Ascending aorta (tissue), 2 donors: ENCODE data around the gene CEP41. TPM values are rescaled to one million over a fixed set of nuclear protein-coding genes. Genes with fewer than 3 reads are reported as not detected.

Experiments
- DNase-seq, 2 donors: peaks; one replicate each; pipeline ENCODE4 v3.0.0-alpha.2; 2019; ENCODE audit warnings: low spot score in 2 of 2
- H3K27ac ChIP-seq, 2 donors: fragments of 200-600 bp; sonication (generic); one replicate each; pipeline ENCODE4 v1.5.1; 2016 to 2017; ENCODE audit warnings: mild to moderate bottlenecking in 1 of 2
- H3K27me3 ChIP-seq: fragments of 200-600 bp; sonication (generic); one replicate; pipeline ENCODE4 v1.5.1; 2017
- H3K36me3 ChIP-seq, 2 donors: fragments of 200-600 bp; sonication (generic); one replicate each; pipeline ENCODE4 v1.5.1; 2016
- H3K4me1 ChIP-seq, 2 donors: fragments of 200-600 bp; sonication (generic); one replicate each; pipeline ENCODE4 v1.5.1; 2016 to 2017; ENCODE audit warnings: mild to moderate bottlenecking in 1 of 2
- H3K4me3 ChIP-seq, 2 donors: fragments of 200-600 bp; sonication (generic); one replicate each; pipeline ENCODE4 v1.5.1; 2016 to 2017; ENCODE audit warnings: mild to moderate bottlenecking in 1 of 2
- H3K9me3 ChIP-seq, 2 donors: fragments of 200-600 bp; sonication (generic); one replicate each; pipeline ENCODE4 v1.5.1; 2016
- CTCF ChIP-seq, 3 experiments: fragments of 200-600 bp in 2 of 3; fragments of 450-650 bp in 1 of 3; sonication (generic) in 2 of 3; IDR thresholded peaks; one replicate each; pipeline ENCODE4 v1.5.1; 2016 to 2019; ENCODE audit warnings: antibody characterized with exemption in 3 of 3, mild to moderate bottlenecking in 1 of 3, moderate library complexity in 1 of 3
- intact Hi-C: fragments of 100-400 bp; cut with DNase I; formaldehyde crosslinking; loops from one replicate; pipeline ENCODE4 v1.15.1; 2023
- total RNA-seq: library from RNA; depleted of rRNA; stranded (reverse); fragments of >200 nt; gene quantifications from one replicate; pipeline ENCODE4 v1.1.0, GENCODE V29; 2016

CEP41 gene
- total RNA-seq, 1 donor from 2014 or later: 4.3 TPM

- Histone ChIP-seq H3K4me1 (peaks cover 0 to 4% of the 10 kb centered on the region in 2 donors), H3K4me3 (no peak overlapping the region), H3K27ac (no peak overlapping the region), H3K9me3 (no peaks in the 10 kb centered on the region), H3K36me3 (no peaks in the 10 kb centered on the region), H3K27me3 (no peaks in the 10 kb centered on the region)
- DNase-seq: no peak
- no peak for TF ChIP-seq CTCF (IDR thresholded peaks at IDR 0.05)
- intact Hi-C loops: no loop called here
Measured at GRCh38 chr7:130387628-130388403, 53.0 kb downstream of the CEP41 start.

GRCh38 chr7:130387306-130387627 lies 53.5 kb downstream of the CEP41 start:
- DNase-seq: no peak
- no peak for TF ChIP-seq CTCF (IDR thresholded peaks at IDR 0.05)
- no peak overlapping the region for H3K27ac ChIP-seq
- H3K4me1 ChIP-seq: peaks cover 0 to 2% of the 10 kb centered on the region in 2 donors
- no peaks in the 10 kb centered on the region for H3K36me3 ChIP-seq
- H3K9me3 ChIP-seq: no peaks in the 10 kb centered on the region
- no peaks in the 10 kb centered on the region for H3K27me3 ChIP-seq
- no peak overlapping the region for H3K4me3 ChIP-seq
- intact Hi-C loops: no loop called here

- no peaks in the 10 kb centered on the region for H3K36me3 ChIP-seq
- no peak overlapping the region for H3K27ac ChIP-seq
- H3K27me3 ChIP-seq: no peaks in the 10 kb centered on the region
- H3K4me3 ChIP-seq: no peak overlapping the region
- H3K9me3 ChIP-seq: no peaks in the 10 kb centered on the region
- DNase-seq: no peak
- intact Hi-C loops: no loop called here
- H3K4me1 ChIP-seq: peaks cover 0 to 2% of the 10 kb centered on the region in 2 donors
- no peak for TF ChIP-seq CTCF (IDR thresholded peaks at IDR 0.05)
Measured at GRCh38 chr7:130386876-130387275, 53.9 kb downstream of the CEP41 start.

- DNase-seq: peak in 1 of 2 donors; percentile 52
- no peak overlapping the region for H3K4me3 ChIP-seq
- H3K9me3 ChIP-seq: no peaks in the 10 kb centered on the region
- no peaks in the 10 kb centered on the region for H3K27me3 ChIP-seq
- intact Hi-C loops: no loop called here
- no peak for TF ChIP-seq CTCF (IDR thresholded peaks at IDR 0.05)
- peaks cover 0 to 2% of the 10 kb centered on the region in 2 donors for H3K4me1 ChIP-seq
- no peak overlapping the region for H3K27ac ChIP-seq
- H3K36me3 ChIP-seq: no peaks in the 10 kb centered on the region
Measured at GRCh38 chr7:130385600-130386066, 55.2 kb downstream of the CEP41 start.

GRCh38 chr7:130384841-130385599 lies 55.8 kb downstream of the CEP41 start:
- H3K27ac ChIP-seq: no peak overlapping the region
- H3K9me3 ChIP-seq: no peaks in the 10 kb centered on the region
- peak in 1 of 2 donors; percentile 59 for DNase-seq
- no peaks in the 10 kb centered on the region for H3K36me3 ChIP-seq
- no peaks in the 10 kb centered on the region for H3K27me3 ChIP-seq
- intact Hi-C loops: no loop called here
- TF ChIP-seq CTCF (IDR thresholded peaks at IDR 0.05): no peak
- H3K4me1 ChIP-seq: peaks cover 4 to 8% of the 10 kb centered on the region in 2 donors
- H3K4me3 ChIP-seq: no peak overlapping the region
